SH-SY5Y (cell line): ENCODE measurements around the gene UBE2F.

ENCODE experiments used
- GATA2 ChIP-seq: IDR thresholded peaks from 2 replicates; pipeline ENCODE4 v1.6.1; 2011; ENCODE audit warnings: mild to moderate bottlenecking, low read depth, low read length
- GATA3 ChIP-seq: IDR thresholded peaks from 2 replicates; pipeline ENCODE4 v1.6.1; 2011; ENCODE audit warnings: low read depth, mild to moderate bottlenecking, low read length, moderate library complexity

DNA sequence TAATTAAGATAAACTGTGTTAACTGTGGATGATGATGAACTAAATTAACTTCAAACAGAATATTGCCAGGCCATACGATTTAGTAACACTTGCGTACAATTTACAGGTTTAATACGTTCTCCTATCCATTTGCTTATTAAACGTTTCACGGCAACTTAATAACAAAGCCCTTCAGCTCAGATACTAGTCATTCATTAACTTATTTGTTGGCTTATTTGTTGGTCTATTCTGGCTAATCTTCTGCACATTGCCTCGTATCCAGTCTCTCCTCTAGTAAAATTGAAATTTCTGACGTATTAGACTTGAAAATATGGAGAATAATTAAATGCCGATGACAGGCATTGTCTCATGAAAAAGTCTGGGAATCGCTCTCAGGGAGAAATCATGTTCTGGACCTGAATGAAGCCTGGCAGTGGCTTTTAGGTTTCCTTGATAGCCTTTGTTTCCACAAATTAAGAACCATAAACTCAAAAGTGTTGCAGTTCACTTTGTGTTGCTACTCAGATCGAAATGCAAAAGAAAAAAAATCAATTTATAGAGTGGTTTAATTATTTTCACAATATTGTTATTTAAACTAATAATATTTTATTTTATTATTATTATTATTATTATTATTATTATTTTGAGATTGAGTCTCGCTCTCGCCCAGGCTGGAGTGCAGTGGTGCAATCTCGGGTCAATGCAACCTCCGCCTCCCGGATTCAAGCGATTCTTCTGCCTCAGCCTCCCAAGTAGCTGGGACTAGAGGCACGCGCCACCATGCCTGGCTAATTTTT lies 98.4 kb downstream of the UBE2F start:
- TF ChIP-seq GATA2, result no peak
- no peak for TF ChIP-seq GATA3
